Measurements from ENCODE around the gene SCAF4.

DNA sequence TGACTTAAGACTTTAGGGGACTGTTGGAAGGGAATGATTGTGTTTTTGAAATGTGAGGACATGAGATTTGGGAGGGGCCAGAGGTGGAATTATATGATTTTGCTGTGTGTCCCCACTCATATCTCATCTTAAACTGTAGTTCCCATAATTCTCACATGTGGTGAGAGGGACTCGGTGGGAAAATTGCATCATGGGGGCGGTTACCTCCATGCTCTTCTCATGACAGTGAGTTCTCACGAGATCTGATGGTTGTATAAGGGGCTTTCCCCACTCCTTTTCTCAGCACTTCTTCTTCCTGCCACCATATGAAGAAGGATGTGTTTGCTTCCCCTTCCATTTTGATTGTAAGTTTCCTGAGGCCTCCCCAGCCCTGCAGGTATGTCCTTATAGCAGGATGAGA is 35.0 kb upstream of the SCAF4 start:
- TF ChIP-seq, protein P1, sequence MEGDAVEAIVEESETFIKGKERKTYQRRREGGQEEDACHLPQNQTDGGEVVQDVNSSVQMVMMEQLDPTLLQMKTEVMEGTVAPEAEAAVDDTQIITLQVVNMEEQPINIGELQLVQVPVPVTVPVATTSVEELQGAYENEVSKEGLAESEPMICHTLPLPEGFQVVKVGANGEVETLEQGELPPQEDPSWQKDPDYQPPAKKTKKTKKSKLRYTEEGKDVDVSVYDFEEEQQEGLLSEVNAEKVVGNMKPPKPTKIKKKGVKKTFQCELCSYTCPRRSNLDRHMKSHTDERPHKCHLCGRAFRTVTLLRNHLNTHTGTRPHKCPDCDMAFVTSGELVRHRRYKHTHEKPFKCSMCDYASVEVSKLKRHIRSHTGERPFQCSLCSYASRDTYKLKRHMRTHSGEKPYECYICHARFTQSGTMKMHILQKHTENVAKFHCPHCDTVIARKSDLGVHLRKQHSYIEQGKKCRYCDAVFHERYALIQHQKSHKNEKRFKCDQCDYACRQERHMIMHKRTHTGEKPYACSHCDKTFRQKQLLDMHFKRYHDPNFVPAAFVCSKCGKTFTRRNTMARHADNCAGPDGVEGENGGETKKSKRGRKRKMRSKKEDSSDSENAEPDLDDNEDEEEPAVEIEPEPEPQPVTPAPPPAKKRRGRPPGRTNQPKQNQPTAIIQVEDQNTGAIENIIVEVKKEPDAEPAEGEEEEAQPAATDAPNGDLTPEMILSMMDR (IDR thresholded peaks at IDR 0.05; ENCODE audit: insufficient read depth, low read length, poor library complexity, severe bottlenecking), result no peak
- no peak for TF ChIP-seq EZH2phosphoT487 (conservative IDR thresholded peaks at IDR 0.05; ENCODE audit: low read length)

All from SU-DHL-6 (cell line).